WTC11 (cell line): ENCODE data around the gene MRPS22. TPM values are rescaled to one million over a fixed set of nuclear protein-coding genes. Genes with fewer than 3 reads are reported as not detected.

Experiments
- ATAC-seq: fragments of 200-7000 bp; cut with Tn5 transposase; 2 replicates; pipeline ENCODE4 v1.10.0; 2021; ENCODE audit warnings: mild to moderate bottlenecking, moderate library complexity
- CTCF ChIA-PET: fragments of 300-600 bp; sonication (Branson Sonifier 250); formaldehyde crosslinking; loops from one replicate; lab custom pipeline; 2021; ENCODE audit warnings: antibody characterized with exemption; lab: Charles Lee
- POLR2A ChIA-PET: fragments of 350-600 bp; sonication (Branson Sonifier 250); formaldehyde crosslinking; loops from one replicate; lab custom pipeline; 2021; ENCODE audit warnings: antibody characterized with exemption; lab: Charles Lee
- DNase-seq: peaks from one replicate; pipeline ENCODE4 v3.0.0; 2021; ENCODE audit warnings: low spot score
- H3K27ac Mint-ChIP-seq: 2 replicates; pipeline ENCODE4 v1.8.0; 2021; ENCODE audit warnings: mixed read lengths
- H3K27me3 Mint-ChIP-seq: 2 replicates; pipeline ENCODE4 v1.8.0; 2021; ENCODE audit warnings: low read depth, mild to moderate bottlenecking, moderate library complexity, mixed read lengths
- H3K36me3 Mint-ChIP-seq: 2 replicates; pipeline ENCODE4 v1.8.0; 2021; ENCODE audit warnings: mixed read lengths
- H3K4me1 Mint-ChIP-seq: 2 replicates; pipeline ENCODE4 v1.8.0; 2022; ENCODE audit warnings: mixed read lengths
- H3K4me3 Mint-ChIP-seq: 2 replicates; pipeline ENCODE4 v1.8.0; 2021; ENCODE audit warnings: mild to moderate bottlenecking, moderate library complexity, mixed read lengths
- H3K9me3 Mint-ChIP-seq: 2 replicates; pipeline ENCODE4 v1.8.0; 2021; ENCODE audit warnings: mixed read lengths
- AFF4 ChIP-seq: sonication (generic); formaldehyde crosslinking; IDR thresholded peaks from 2 replicates; pipeline ENCODE4 v1.8.1; 2023; ENCODE audit warnings: mild to moderate bottlenecking, missing genetic modification reagents, borderline replicate concordance
- CBFB ChIP-seq: sonication (generic); formaldehyde crosslinking; IDR thresholded peaks from 2 replicates; pipeline ENCODE4 v1.8.1; 2022; ENCODE audit warnings: mild to moderate bottlenecking, low read depth, missing genetic modification reagents
- FOXP4 ChIP-seq: sonication (generic); formaldehyde crosslinking; IDR thresholded peaks from 2 replicates; pipeline ENCODE4 v1.8.0; 2022; ENCODE audit warnings: mild to moderate bottlenecking, missing genetic modification reagents
- GTF2I ChIP-seq: fragments of 250-450 bp; sonication (Bioruptor Pico); conservative IDR thresholded peaks from 2 replicates; pipeline ENCODE4 v1.4.0; 2021; ENCODE audit warnings: mild to moderate bottlenecking
- NR1H2 ChIP-seq: sonication (generic); formaldehyde crosslinking; IDR thresholded peaks from 2 replicates; pipeline ENCODE4 v1.9.0; 2021; ENCODE audit warnings: mild to moderate bottlenecking, moderate library complexity, missing genetic modification reagents
- NR3C1 ChIP-seq: sonication (generic); formaldehyde crosslinking; conservative IDR thresholded peaks from 2 replicates; pipeline ENCODE4 v1.8.1; 2023; ENCODE audit warnings: low read depth, mild to moderate bottlenecking, missing genetic modification reagents
- RORB ChIP-seq: fragments of 250-450 bp; sonication (Bioruptor Pico); IDR thresholded peaks from 2 replicates; pipeline ENCODE4 v1.9.0; 2021; ENCODE audit warnings: mild to moderate bottlenecking
- TEAD4 ChIP-seq: sonication (generic); formaldehyde crosslinking; IDR thresholded peaks from 2 replicates; pipeline ENCODE4 v1.8.0; 2022; ENCODE audit warnings: mild to moderate bottlenecking, missing genetic modification reagents
- ZNF121 ChIP-seq: sonication (generic); formaldehyde crosslinking; IDR thresholded peaks from 2 replicates; pipeline ENCODE4 v1.8.0; 2023; ENCODE audit warnings: missing genetic modification reagents
- ZNF532 ChIP-seq: fragments of 250-450 bp; sonication (Bioruptor Pico); IDR thresholded peaks from 2 replicates; pipeline ENCODE4 v1.9.0; 2021; ENCODE audit warnings: mild to moderate bottlenecking, borderline replicate concordance
- total RNA-seq: library from RNA; stranded (reverse); gene quantifications from 3 replicates; pipeline ENCODE4 v1.2.3, GENCODE V29; 2021

MRPS22 gene
- total RNA-seq, 1 experiment from 2014 or later: 44.6 TPM

- TF ChIP-seq ZNF532 (CRISPR knock-in tag) (no peak), NR3C1 (CRISPR knock-in tag) (no peak)
Measured at GRCh38 chr3:139320551-139321309, 23.1 kb upstream of the MRPS22 start (continued).

GRCh38 chr3:139322346-139322745 lies 21.5 kb upstream of the MRPS22 start:
- CTCF ChIA-PET: no interaction called here
- TF ChIP-seq TEAD4 (CRISPR knock-in tag) (no peak), ZNF121 (CRISPR knock-in tag) (no peak), NR1H2 (CRISPR knock-in tag) (no peak), FOXP4 (CRISPR knock-in tag) (no peak)
- H3K9me3 Mint-ChIP-seq: no peaks in the 10 kb centered on the region
- POLR2A ChIA-PET: interaction anchor here (0.6 kb wide), 1 partner anchor 230 kb away, joined by 3 read pairs; no protein-coding TSS in a partner anchor
- peaks cover 10% of the 10 kb centered on the region for H3K4me1 Mint-ChIP-seq
- no peaks in the 10 kb centered on the region for H3K36me3 Mint-ChIP-seq
- peaks cover 6% of the 10 kb centered on the region for H3K27me3 Mint-ChIP-seq
- H3K27ac Mint-ChIP-seq: no peak overlapping the region
- no peak for DNase-seq
- ATAC-seq: no peak
- H3K4me3 Mint-ChIP-seq: no peak overlapping the region

GRCh38 chr3:139323146-139323545 lies 20.7 kb upstream of the MRPS22 start:
- Mint-ChIP-seq H3K4me3 (no peak overlapping the region), H3K4me1 (peaks cover 10% of the 10 kb centered on the region), H3K9me3 (no peaks in the 10 kb centered on the region), H3K27ac (no peak overlapping the region), H3K27me3 (peaks cover 9% of the 10 kb centered on the region), H3K36me3 (no peaks in the 10 kb centered on the region)
- ChIA-PET POLR2A (interaction anchor here (0.6 kb wide), 1 partner anchor 229 kb away, joined by 3 read pairs; no protein-coding TSS in a partner anchor), CTCF (no interaction called here)
- no peak for TF ChIP-seq AFF4 (CRISPR knock-in tag)
- no peak for TF ChIP-seq RORB (CRISPR knock-in tag)
- TF ChIP-seq GTF2I: no peak
- TF ChIP-seq CBFB (CRISPR knock-in tag): no peak
- TF ChIP-seq TEAD4 (CRISPR knock-in tag): no peak
- DNase-seq (no peak), ATAC-seq (no peak)
